IMR-90 (cell line): ENCODE data around the gene SPNS1. TPM values are rescaled to one million over a fixed set of nuclear protein-coding genes. Genes with fewer than 3 reads are reported as not detected.

ENCODE experiments used
- ATAC-seq: fragments of 200-7000 bp; cut with Tn5 transposase; 2 replicates; pipeline ENCODE4 v1.9.1; 2020; ENCODE audit warnings: low read depth, mild to moderate bottlenecking, moderate library complexity
- BruUV-seq: library from RNA; stranded (reverse); fragments of 400-500 nt; replicated peaks from 2 replicates; lab custom pipeline; 2021; lab: Mats Ljungman, UMichigan
- CTCF ChIA-PET: fragments of 300-600 bp; formaldehyde crosslinking; extraction: SDS; loops from one replicate; lab custom pipeline; 2021; ENCODE audit warnings: antibody characterized with exemption; lab: Yijun Ruan, JAX
- POLR2A ChIA-PET: fragments of 300-600 bp; sonication (Branson Sonifier 250); formaldehyde crosslinking; loops from one replicate; lab custom pipeline; 2022; ENCODE audit warnings: antibody characterized with exemption; ENCODE audit not compliant: unreplicated experiment; lab: Charles Lee
- DNase-seq: peaks from one replicate; pipeline ENCODE4 v3.0.0; 2013
- H2AFZ ChIP-seq: replicated peaks from 2 replicates; pipeline ENCODE3; 2013; ENCODE audit warnings: low read length, mild to moderate bottlenecking; ENCODE audit not compliant: poor library complexity
- H2AK5ac ChIP-seq: 2 replicates; pipeline ENCODE4 v1.6.1; 2013; ENCODE audit warnings: low read depth, low read length, inconsistent platforms
- H2AK9ac ChIP-seq: replicated peaks from 2 replicates; pipeline ENCODE3; 2013; ENCODE audit warnings: mild to moderate bottlenecking, low read depth, low read length, moderate library complexity; ENCODE audit not compliant: poor library complexity
- H2BK120ac ChIP-seq: 2 replicates; pipeline ENCODE4 v1.6.1; 2013; ENCODE audit warnings: low read depth, low read length, inconsistent platforms
- H2BK15ac ChIP-seq: 3 replicates; pipeline ENCODE4 v1.6.1; 2013; ENCODE audit warnings: low read depth, low read length, inconsistent platforms
- H2BK20ac ChIP-seq: 2 replicates; pipeline ENCODE4 v1.6.1; 2013; ENCODE audit warnings: low read depth, mild to moderate bottlenecking, inconsistent platforms, low read length, moderate library complexity
- H2BK5ac ChIP-seq: 2 replicates; pipeline ENCODE4 v1.6.1; 2013; ENCODE audit warnings: mild to moderate bottlenecking, low read depth, low read length, inconsistent platforms; ENCODE audit not compliant: poor library complexity, severe bottlenecking
- H3K14ac ChIP-seq: replicated peaks from 2 replicates; pipeline ENCODE4 v1.6.1; 2013; ENCODE audit warnings: low read depth, low read length, inconsistent platforms
- H3K18ac ChIP-seq: 2 replicates; pipeline ENCODE4 v1.6.1; 2013; ENCODE audit warnings: low read depth, low read length, control low read depth
- H3K23ac ChIP-seq: 2 replicates; pipeline ENCODE4 v1.6.1; 2013; ENCODE audit warnings: low read depth, low read length, inconsistent platforms
- H3K27ac ChIP-seq: 2 replicates; pipeline ENCODE4 v1.5.1; 2013; ENCODE audit warnings: mild to moderate bottlenecking, control low read depth, low read length; ENCODE audit not compliant: insufficient read depth
- H3K27me3 ChIP-seq: 2 replicates; pipeline ENCODE4 v1.6.1; 2013; ENCODE audit warnings: low read length; ENCODE audit not compliant: control insufficient read depth, insufficient read depth
- H3K36me3 ChIP-seq: 2 replicates; pipeline ENCODE4 v1.6.1; 2013; ENCODE audit warnings: low read length, mixed read lengths; ENCODE audit not compliant: control insufficient read depth, insufficient read depth
- H3K4ac ChIP-seq: 2 replicates; pipeline ENCODE4 v1.6.1; 2013; ENCODE audit warnings: low read depth, low read length, inconsistent platforms
- H3K4me1 ChIP-seq: 2 replicates; pipeline ENCODE4 v1.6.1; 2013; ENCODE audit warnings: low read length, mixed read lengths; ENCODE audit not compliant: control insufficient read depth, insufficient read depth
- H3K4me2 ChIP-seq: 2 replicates; pipeline ENCODE4 v1.6.1; 2013; ENCODE audit warnings: low read depth, mild to moderate bottlenecking, control low read depth, low read length, moderate library complexity
- H3K4me3 ChIP-seq: 2 replicates; pipeline ENCODE4 v1.5.1; 2013; ENCODE audit warnings: low read depth, mild to moderate bottlenecking, control low read depth, low read length, moderate library complexity; ENCODE audit not compliant: insufficient read depth
- H3K56ac ChIP-seq: 2 replicates; pipeline ENCODE4 v1.6.1; 2013; ENCODE audit warnings: low read length, inconsistent platforms; ENCODE audit not compliant: insufficient read depth; ENCODE audit errors: extremely low read depth
- H3K79me1 ChIP-seq, 2 experiments: 2 replicates each; pipeline ENCODE4 v1.6.1; 2013; ENCODE audit warnings: low read length in 2 of 2, inconsistent platforms in 1 of 2, low read depth in 1 of 2
- H3K9ac ChIP-seq: 2 replicates; pipeline ENCODE4 v1.6.1; 2013; ENCODE audit warnings: low read depth, low read length, control low read depth
- H3K9me1 ChIP-seq: 2 replicates; pipeline ENCODE4 v1.6.1; 2013; ENCODE audit warnings: low read length, inconsistent platforms; ENCODE audit not compliant: insufficient read depth
- H3K9me3 ChIP-seq: 2 replicates; pipeline ENCODE4 v1.6.1; 2013; ENCODE audit warnings: low read length; ENCODE audit not compliant: control insufficient read depth, insufficient read depth
- H4K20me1 ChIP-seq: 2 replicates; pipeline ENCODE4 v1.6.1; 2013; ENCODE audit warnings: low read length, inconsistent platforms; ENCODE audit not compliant: insufficient read depth
- H4K5ac ChIP-seq: 2 replicates; pipeline ENCODE4 v1.6.1; 2013; ENCODE audit warnings: mild to moderate bottlenecking, low read depth, low read length, control low read depth
- H4K8ac ChIP-seq, 2 experiments: 2 replicates each; pipeline ENCODE4 v1.6.1; 2013; ENCODE audit warnings: low read depth in 2 of 2, low read length in 2 of 2, control low read depth in 1 of 2, inconsistent platforms in 1 of 2
- H4K91ac ChIP-seq: 2 replicates; pipeline ENCODE4 v1.6.1; 2013; ENCODE audit warnings: low read depth, low read length, inconsistent platforms; ENCODE audit not compliant: insufficient read depth
- BHLHE40 ChIP-seq: fragments of 150-350 bp; IDR thresholded peaks from 2 replicates; pipeline ENCODE4 v1.6.1; 2016; ENCODE audit warnings: mild to moderate bottlenecking, low read depth, low read length
- FOS ChIP-seq: fragments of 150-350 bp; IDR thresholded peaks from 2 replicates; pipeline ENCODE4 v1.6.1; 2016; ENCODE audit warnings: low read depth, low read length
- MXI1 ChIP-seq: IDR thresholded peaks from 2 replicates; pipeline ENCODE4 v1.6.1; 2012; ENCODE audit warnings: low read depth, mild to moderate bottlenecking, low read length, moderate library complexity, borderline replicate concordance
- RCOR1 ChIP-seq: IDR thresholded peaks from 2 replicates; pipeline ENCODE4 v1.6.1; 2012; ENCODE audit warnings: mild to moderate bottlenecking, low read length, improper control_type of control experiment; ENCODE audit not compliant: insufficient replicate concordance
- RFX5 ChIP-seq: IDR thresholded peaks from 2 replicates; pipeline ENCODE4 v1.8.0; 2012; ENCODE audit warnings: low read depth, mild to moderate bottlenecking, low read length, moderate library complexity
- WGBS, 2 experiments: methylation state at CpG; one replicate each; pipeline versions ENCODE4 v1.1.5 to v1.1.7; 2013; ENCODE audit warnings: missing lambda C conversion rate in 2 of 2; ENCODE audit not compliant: insufficient read length in 1 of 2; ENCODE audit errors: extremely low coverage in 2 of 2; 5-methylcytosine and 5-hydroxymethylcytosine counted together
- dilution Hi-C: fragments of 300-500 bp; cut with HindIII; formaldehyde crosslinking; loops from one replicate; pipeline ENCODE4 v1.14.3; 2018; ENCODE audit warnings: low sequenced_read_pairs; ENCODE audit not compliant: unreplicated experiment
- in situ Hi-C: fragments of 300-500 bp; cut with MboI; formaldehyde crosslinking; loops from 3 replicates; pipeline ENCODE4 v1.14.3; 2019; ENCODE audit warnings: low sequenced_read_pairs, inconsistent platforms, mixed read lengths
- intact Hi-C: fragments of 100-400 bp; cut with micrococcal nuclease; formaldehyde crosslinking; loops from 2 replicates; pipeline ENCODE4 v1.10.0; 2022
- polyA plus RNA-seq, 3 experiments: library from polyadenylated mRNA; depleted of rRNA; stranded (reverse); fragments of >200 nt; gene quantifications; 2 replicates each; pipeline ENCODE4 v1.2.3, GENCODE V29; 2012; ENCODE audit warnings: low replicate concordance in 1 of 3
- total RNA-seq: library from RNA; depleted of rRNA; stranded (reverse); fragments of >200 nt; gene quantifications from 2 replicates; pipeline ENCODE4 v1.2.3, GENCODE V29; 2012

SPNS1 gene
- total and polyA plus RNA-seq, 2 of the 4 experiments (the other 2 are of a cell fraction), result 4.7 to 37.3 TPM

GRCh38 chr16:28998837-28999236 lies 24.3 kb downstream of the SPNS1 start:
- H2BK20ac ChIP-seq, result no peak overlapping the region
- H3K9ac ChIP-seq, result no peak overlapping the region
- DNase-seq (no peak), ATAC-seq (no peak)
- H4K20me1 ChIP-seq, result no peaks in the 10 kb centered on the region
- H3K9me3 ChIP-seq, result no peaks in the 10 kb centered on the region
- WGBS, 2 experiments, result no CpG with 5 or more reads among the region's 3 CpGs
- H2AK9ac ChIP-seq, result no peak overlapping the region
- dilution Hi-C loops, result no loop called here
- no peak overlapping the region for H3K23ac ChIP-seq
- 0 out of 2 replicates have a peak, but pooled peaks cover 2% of the 10 kb centered on the region for H3K9me1 ChIP-seq
- H3K4me2 ChIP-seq, result no peak overlapping the region
- H4K8ac ChIP-seq, result no peak overlapping the region
- H3K27me3 ChIP-seq, result peaks cover 4% of the 10 kb centered on the region
- BruUV-seq, result no TSS peak
- H3K36me3 ChIP-seq, result no peaks in the 10 kb centered on the region
- no peak overlapping the region for H3K4me3 ChIP-seq
- in situ Hi-C loops, result no loop called here
- H2BK120ac ChIP-seq, result no peak overlapping the region
- intact Hi-C loops, result no loop called here
- H4K91ac ChIP-seq, result no peak overlapping the region
- H3K18ac ChIP-seq, result no peak overlapping the region
- H2BK15ac ChIP-seq, result no peak overlapping the region
- TF ChIP-seq FOS (no peak), RFX5 (no peak), MXI1 (no peak), BHLHE40 (no peak), RCOR1 (no peak)
- H3K14ac ChIP-seq, result no peak overlapping the region
- no peak overlapping the region for H2BK5ac ChIP-seq
- no peak overlapping the region for H4K5ac ChIP-seq
- no peaks in the 10 kb centered on the region for H3K79me1 ChIP-seq
- no peak overlapping the region for H3K27ac ChIP-seq
- no peak overlapping the region for H3K56ac ChIP-seq
- no peak overlapping the region for H3K4ac ChIP-seq
- ChIA-PET CTCF (no interaction called here), POLR2A (no interaction called here)
- no peak overlapping the region for H2AFZ ChIP-seq
- no peaks in the 10 kb centered on the region for H3K4me1 ChIP-seq
- H2AK5ac ChIP-seq, result no peak overlapping the region
